ENCODE measurements around the gene MVB12B.

- no peak for TF ChIP-seq CTCF (IDR thresholded peaks at IDR 0.05; ENCODE audit: poor library complexity, severe bottlenecking)
- TF ChIP-seq POLR2AphosphoS5 (IDR thresholded peaks at IDR 0.05) = no peak
- TF ChIP-seq EZH2 (IDR thresholded peaks at IDR 0.05; ENCODE audit: borderline replicate concordance, insufficient read depth, low read length, poor library complexity, severe bottlenecking) = no peak
- TF ChIP-seq, protein P1, sequence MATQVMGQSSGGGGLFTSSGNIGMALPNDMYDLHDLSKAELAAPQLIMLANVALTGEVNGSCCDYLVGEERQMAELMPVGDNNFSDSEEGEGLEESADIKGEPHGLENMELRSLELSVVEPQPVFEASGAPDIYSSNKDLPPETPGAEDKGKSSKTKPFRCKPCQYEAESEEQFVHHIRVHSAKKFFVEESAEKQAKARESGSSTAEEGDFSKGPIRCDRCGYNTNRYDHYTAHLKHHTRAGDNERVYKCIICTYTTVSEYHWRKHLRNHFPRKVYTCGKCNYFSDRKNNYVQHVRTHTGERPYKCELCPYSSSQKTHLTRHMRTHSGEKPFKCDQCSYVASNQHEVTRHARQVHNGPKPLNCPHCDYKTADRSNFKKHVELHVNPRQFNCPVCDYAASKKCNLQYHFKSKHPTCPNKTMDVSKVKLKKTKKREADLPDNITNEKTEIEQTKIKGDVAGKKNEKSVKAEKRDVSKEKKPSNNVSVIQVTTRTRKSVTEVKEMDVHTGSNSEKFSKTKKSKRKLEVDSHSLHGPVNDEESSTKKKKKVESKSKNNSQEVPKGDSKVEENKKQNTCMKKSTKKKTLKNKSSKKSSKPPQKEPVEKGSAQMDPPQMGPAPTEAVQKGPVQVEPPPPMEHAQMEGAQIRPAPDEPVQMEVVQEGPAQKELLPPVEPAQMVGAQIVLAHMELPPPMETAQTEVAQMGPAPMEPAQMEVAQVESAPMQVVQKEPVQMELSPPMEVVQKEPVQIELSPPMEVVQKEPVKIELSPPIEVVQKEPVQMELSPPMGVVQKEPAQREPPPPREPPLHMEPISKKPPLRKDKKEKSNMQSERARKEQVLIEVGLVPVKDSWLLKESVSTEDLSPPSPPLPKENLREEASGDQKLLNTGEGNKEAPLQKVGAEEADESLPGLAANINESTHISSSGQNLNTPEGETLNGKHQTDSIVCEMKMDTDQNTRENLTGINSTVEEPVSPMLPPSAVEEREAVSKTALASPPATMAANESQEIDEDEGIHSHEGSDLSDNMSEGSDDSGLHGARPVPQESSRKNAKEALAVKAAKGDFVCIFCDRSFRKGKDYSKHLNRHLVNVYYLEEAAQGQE (IDR thresholded peaks at IDR 0.05; ENCODE audit: borderline replicate concordance) = no peak
- TF ChIP-seq EP300 (conservative IDR thresholded peaks at IDR 0.05; ENCODE audit: poor library complexity, severe bottlenecking) = no peak
- no peak for TF ChIP-seq RAD21 (conservative IDR thresholded peaks at IDR 0.05)
These were observed 66.2 kb downstream of the MVB12B start for GRCh38 chr9:126392662-126393371.
